MM.1S (cell line): Measurements from ENCODE around the gene CD300LF.

ENCODE experiments used
- DNase-seq: peaks from one replicate; pipeline ENCODE4 v3.0.0-alpha.2; 2015
- H2AFZ ChIP-seq: fragments of 300-600 bp; sonication (generic); 2 replicates; pipeline ENCODE4 v1.6.0; 2016; ENCODE audit warnings: antibody characterized with exemption, low read length
- H3F3A ChIP-seq: fragments of 300-600 bp; sonication (generic); 2 replicates; pipeline ENCODE4 v1.6.1; 2016; ENCODE audit warnings: mild to moderate bottlenecking, antibody characterized with exemption, low read length, moderate library complexity, mixed read lengths; ENCODE audit not compliant: insufficient read depth
- H3K27ac ChIP-seq: fragments of 300-600 bp; sonication (generic); 2 replicates; pipeline ENCODE4 v1.5.1; 2016; ENCODE audit warnings: mild to moderate bottlenecking, low read length
- H3K27me3 ChIP-seq: fragments of 300-600 bp; sonication (generic); replicated peaks from 2 replicates; pipeline ENCODE4 v1.6.0; 2016; ENCODE audit warnings: low read length; ENCODE audit not compliant: insufficient read depth
- H3K36me3 ChIP-seq: fragments of 300-600 bp; sonication (generic); replicated peaks from 2 replicates; pipeline ENCODE4 v1.6.1; 2016; ENCODE audit warnings: mild to moderate bottlenecking, low read length, mixed read lengths; ENCODE audit not compliant: insufficient read depth
- H3K4me1 ChIP-seq: fragments of 300-600 bp; sonication (generic); 2 replicates; pipeline ENCODE4 v1.6.1; 2016; ENCODE audit warnings: low read length, mixed read lengths
- H3K4me2 ChIP-seq: fragments of 300-600 bp; sonication (generic); 2 replicates; pipeline ENCODE4 v1.6.0; 2016; ENCODE audit warnings: low read depth, low read length
- H3K4me3 ChIP-seq: fragments of 300-600 bp; sonication (generic); 2 replicates; pipeline ENCODE4 v1.5.1; 2016; ENCODE audit warnings: low read length, mixed read lengths
- H3K79me2 ChIP-seq: fragments of 300-600 bp; sonication (generic); 2 replicates; pipeline ENCODE4 v1.6.1; 2016; ENCODE audit warnings: mixed run types, low read length, mixed read lengths
- H3K9ac ChIP-seq: fragments of 300-600 bp; sonication (generic); 2 replicates; pipeline ENCODE4 v1.6.1; 2016; ENCODE audit warnings: low read length, mixed read lengths
- H3K9me2 ChIP-seq: fragments of 300-600 bp; sonication (generic); replicated peaks from 2 replicates; pipeline ENCODE4 v1.6.1; 2016; ENCODE audit warnings: mild to moderate bottlenecking, low read length, mixed read lengths; ENCODE audit not compliant: insufficient read depth
- H3K9me3 ChIP-seq: fragments of 300-600 bp; sonication (generic); replicated peaks from 2 replicates; pipeline ENCODE4 v1.6.1; 2016; ENCODE audit warnings: mild to moderate bottlenecking, low read length, mixed read lengths; ENCODE audit not compliant: insufficient read depth
- H4K20me1 ChIP-seq: fragments of 300-600 bp; sonication (generic); 2 replicates; pipeline ENCODE4 v1.6.1; 2016; ENCODE audit warnings: mild to moderate bottlenecking, low read length, moderate library complexity, mixed read lengths; ENCODE audit not compliant: insufficient read depth
- EZH2 ChIP-seq: fragments of 300-600 bp; sonication (generic); optimal IDR thresholded peaks from 2 replicates; pipeline ENCODE3; 2017; ENCODE audit warnings: low read depth, mild to moderate bottlenecking, antibody characterized with exemption, low read length, mixed read lengths
- EZH2phosphoT487 ChIP-seq: fragments of 300-600 bp; sonication (generic); IDR thresholded peaks from 2 replicates; pipeline ENCODE4 v1.6.1; 2018; ENCODE audit warnings: antibody characterized with exemption, low read length
- TF ChIP-seq, protein P1 (sequence below): fragments of 300-600 bp; sonication (generic); IDR thresholded peaks from 2 replicates; pipeline ENCODE4 v1.5.1; 2016; ENCODE audit warnings: antibody characterized with exemption, low read length, mixed read lengths

CD300LF gene

GRCh38 chr17:74699236-74699635 lies 13.5 kb downstream of the CD300LF start:
- Histone ChIP-seq H3K79me2 (no peaks in the 10 kb centered on the region), H3K4me3 (no peak overlapping the region), H3F3A (no peaks in the 10 kb centered on the region), H4K20me1 (no peaks in the 10 kb centered on the region), H3K9ac (no peak overlapping the region), H3K4me2 (no peak overlapping the region), H3K4me1 (no peaks in the 10 kb centered on the region), H3K9me2 (no peaks in the 10 kb centered on the region), H3K27ac (no peak overlapping the region), H3K36me3 (no peaks in the 10 kb centered on the region), H3K27me3 (no peaks in the 10 kb centered on the region), H3K9me3 (no peaks in the 10 kb centered on the region), H2AFZ (no peak overlapping the region)
- DNase-seq: no peak
- TF ChIP-seq, protein P1, sequence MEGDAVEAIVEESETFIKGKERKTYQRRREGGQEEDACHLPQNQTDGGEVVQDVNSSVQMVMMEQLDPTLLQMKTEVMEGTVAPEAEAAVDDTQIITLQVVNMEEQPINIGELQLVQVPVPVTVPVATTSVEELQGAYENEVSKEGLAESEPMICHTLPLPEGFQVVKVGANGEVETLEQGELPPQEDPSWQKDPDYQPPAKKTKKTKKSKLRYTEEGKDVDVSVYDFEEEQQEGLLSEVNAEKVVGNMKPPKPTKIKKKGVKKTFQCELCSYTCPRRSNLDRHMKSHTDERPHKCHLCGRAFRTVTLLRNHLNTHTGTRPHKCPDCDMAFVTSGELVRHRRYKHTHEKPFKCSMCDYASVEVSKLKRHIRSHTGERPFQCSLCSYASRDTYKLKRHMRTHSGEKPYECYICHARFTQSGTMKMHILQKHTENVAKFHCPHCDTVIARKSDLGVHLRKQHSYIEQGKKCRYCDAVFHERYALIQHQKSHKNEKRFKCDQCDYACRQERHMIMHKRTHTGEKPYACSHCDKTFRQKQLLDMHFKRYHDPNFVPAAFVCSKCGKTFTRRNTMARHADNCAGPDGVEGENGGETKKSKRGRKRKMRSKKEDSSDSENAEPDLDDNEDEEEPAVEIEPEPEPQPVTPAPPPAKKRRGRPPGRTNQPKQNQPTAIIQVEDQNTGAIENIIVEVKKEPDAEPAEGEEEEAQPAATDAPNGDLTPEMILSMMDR: no peak
- TF ChIP-seq EZH2phosphoT487: no peak

GRCh38 chr17:74698069-74698468 lies 14.7 kb downstream of the CD300LF start:
- Histone ChIP-seq H4K20me1 (no peaks in the 10 kb centered on the region), H3K4me3 (no peak overlapping the region), H3K79me2 (no peaks in the 10 kb centered on the region), H3K27ac (no peak overlapping the region), H3K4me2 (no peak overlapping the region), H3K27me3 (no peaks in the 10 kb centered on the region), H3F3A (no peaks in the 10 kb centered on the region), H3K9ac (no peak overlapping the region), H3K9me3 (no peaks in the 10 kb centered on the region), H3K4me1 (no peaks in the 10 kb centered on the region), H3K36me3 (no peaks in the 10 kb centered on the region), H2AFZ (no peak overlapping the region), H3K9me2 (no peaks in the 10 kb centered on the region)
- TF ChIP-seq, protein P1: no peak
- TF ChIP-seq EZH2phosphoT487 (no peak), EZH2 (no peak)
- no peak for DNase-seq

DNA sequence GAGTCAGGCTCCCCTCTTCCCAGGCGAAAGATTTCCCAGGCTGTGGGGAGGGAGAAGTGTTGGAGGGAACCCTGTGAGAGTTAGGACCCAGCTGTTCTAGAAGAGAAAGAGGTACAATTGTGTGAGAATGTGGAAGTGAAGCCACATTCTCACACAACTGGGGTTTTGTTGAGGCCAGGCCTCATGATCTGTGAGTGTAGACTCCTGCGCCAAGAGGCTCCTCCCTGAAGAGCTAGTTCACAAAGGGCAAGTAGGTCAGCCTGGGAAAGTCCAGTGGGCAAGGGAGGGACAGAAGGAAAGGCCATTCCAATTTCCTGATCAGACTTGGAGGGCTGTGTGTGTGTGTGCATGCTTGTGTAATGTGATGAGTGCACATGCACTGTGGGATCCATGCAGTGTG lies 15.2 kb downstream of the CD300LF start:
- H3F3A ChIP-seq: no peaks in the 10 kb centered on the region
- H3K27me3 ChIP-seq: no peaks in the 10 kb centered on the region
- no peak overlapping the region for H3K27ac ChIP-seq
- H3K9me3 ChIP-seq: no peaks in the 10 kb centered on the region
- no peaks in the 10 kb centered on the region for H3K36me3 ChIP-seq
- no peak overlapping the region for H3K9ac ChIP-seq
- TF ChIP-seq, protein P1: no peak
- TF ChIP-seq EZH2phosphoT487 (no peak), EZH2 (no peak)
- H4K20me1 ChIP-seq: no peaks in the 10 kb centered on the region
- no peaks in the 10 kb centered on the region for H3K4me1 ChIP-seq
- no peak for DNase-seq
- no peaks in the 10 kb centered on the region for H3K9me2 ChIP-seq
- H2AFZ ChIP-seq: no peak overlapping the region
- H3K4me3 ChIP-seq: no peak overlapping the region
- no peak overlapping the region for H3K4me2 ChIP-seq
- no peaks in the 10 kb centered on the region for H3K79me2 ChIP-seq
